GM23248 (cell line): ENCODE measurements around the gene KIF2C. TPM values are rescaled to one million over a fixed set of nuclear protein-coding genes. Genes with fewer than 3 reads are reported as not detected.
"Not testable (repeated sequence)": the region's sequence is repeated elsewhere in the genome, so short reads cannot be mapped to it uniquely, and the experiment has no call there.

Source experiments
- DNase-seq: peaks from one replicate; pipeline ENCODE4 v3.0.0-alpha.2; 2015
- H2AFZ ChIP-seq: fragments of 200-600 bp; sonication (generic); 2 replicates; pipeline ENCODE4 v1.6.1; 2016; ENCODE audit warnings: antibody characterized with exemption
- H3F3A ChIP-seq: fragments of 200-600 bp; sonication (generic); 2 replicates; pipeline ENCODE4 v1.6.1; 2016; ENCODE audit warnings: mild to moderate bottlenecking, antibody characterized with exemption, mixed run types; ENCODE audit not compliant: insufficient read depth
- H3K27ac ChIP-seq: fragments of 200-600 bp; sonication (generic); 2 replicates; pipeline ENCODE4 v1.5.1; 2016; ENCODE audit warnings: mild to moderate bottlenecking
- H3K27me3 ChIP-seq: fragments of 200-600 bp; sonication (generic); replicated peaks from 2 replicates; pipeline ENCODE4 v1.6.1; 2016; ENCODE audit warnings: mild to moderate bottlenecking; ENCODE audit not compliant: insufficient read depth
- H3K36me3 ChIP-seq: fragments of 200-600 bp; sonication (generic); 2 replicates; pipeline ENCODE4 v1.6.1; 2016; ENCODE audit warnings: low read depth, mild to moderate bottlenecking
- H3K4me1 ChIP-seq: fragments of 200-600 bp; sonication (generic); 2 replicates; pipeline ENCODE4 v1.6.1; 2016; ENCODE audit warnings: mild to moderate bottlenecking; ENCODE audit not compliant: insufficient read depth
- H3K4me2 ChIP-seq: fragments of 200-600 bp; sonication (generic); one replicate; pipeline ENCODE4 v1.6.1; 2016; ENCODE audit warnings: mild to moderate bottlenecking; ENCODE audit not compliant: unreplicated experiment
- H3K4me3 ChIP-seq: fragments of 200-600 bp; sonication (generic); 2 replicates; pipeline ENCODE4 v1.5.1; 2016; ENCODE audit warnings: mild to moderate bottlenecking
- H3K79me2 ChIP-seq: fragments of 200-600 bp; sonication (generic); 2 replicates; pipeline ENCODE4 v1.6.1; 2016; ENCODE audit warnings: mild to moderate bottlenecking; ENCODE audit not compliant: insufficient read depth
- H3K9ac ChIP-seq: fragments of 200-600 bp; sonication (generic); 2 replicates; pipeline ENCODE4 v1.6.1; 2016; ENCODE audit warnings: mild to moderate bottlenecking
- H3K9me2 ChIP-seq: fragments of 200-600 bp; sonication (generic); 2 replicates; pipeline ENCODE4 v1.6.1; 2016; ENCODE audit warnings: mixed run types, mild to moderate bottlenecking, moderate library complexity; ENCODE audit not compliant: insufficient read depth
- H3K9me3 ChIP-seq: fragments of 200-600 bp; sonication (generic); one replicate; pipeline ENCODE4 v1.6.1; 2017; ENCODE audit warnings: low read depth
- H4K20me1 ChIP-seq: fragments of 200-600 bp; sonication (generic); 2 replicates; pipeline ENCODE4 v1.6.0; 2016; ENCODE audit not compliant: insufficient read depth
- EZH2 ChIP-seq: fragments of 200-600 bp; sonication (generic); IDR thresholded peaks from 2 replicates; pipeline ENCODE4 v1.6.1; 2018; ENCODE audit warnings: antibody characterized with exemption, mild to moderate bottlenecking; ENCODE audit not compliant: insufficient read depth, poor library complexity, severe bottlenecking
- EZH2phosphoT487 ChIP-seq: fragments of 200-600 bp; sonication (generic); IDR thresholded peaks from 2 replicates; pipeline ENCODE4 v1.6.1; 2018; ENCODE audit warnings: antibody characterized with exemption, moderate library complexity, mild to moderate bottlenecking, low read depth; ENCODE audit not compliant: insufficient read depth
- WGBS, 2 experiments: methylation state at CpG; one replicate each; pipeline ENCODE4 v1.1.6; 2015 to 2017; ENCODE audit warnings: low lambda C conversion rate in 2 of 2, low coverage in 1 of 2; ENCODE audit errors: missing lambda C conversion rate in 2 of 2; 5-methylcytosine and 5-hydroxymethylcytosine counted together
- in situ Hi-C: fragments of 300-500 bp; cut with MboI; formaldehyde crosslinking; loops from 2 replicates; pipeline ENCODE4 v1.15.0; 2020
- polyA plus RNA-seq: library from polyadenylated mRNA; unstranded; fragments of >200 nt; fragmentation: Nextera tagmentation; extraction: Ambion mirVana; gene quantifications from 2 replicates; pipeline ENCODE4 v1.2.1, GENCODE V29; 2016
- total RNA-seq: library from RNA; depleted of rRNA; stranded (reverse); fragments of >200 nt; shearing (Covaris generic); gene quantifications from 2 replicates; pipeline ENCODE4 v1.2.3, GENCODE V29; 2014

Gene KIF2C
- total and polyA plus RNA-seq, 2 experiments from 2014 or later = 16.4 to 16.9 TPM

DNA sequence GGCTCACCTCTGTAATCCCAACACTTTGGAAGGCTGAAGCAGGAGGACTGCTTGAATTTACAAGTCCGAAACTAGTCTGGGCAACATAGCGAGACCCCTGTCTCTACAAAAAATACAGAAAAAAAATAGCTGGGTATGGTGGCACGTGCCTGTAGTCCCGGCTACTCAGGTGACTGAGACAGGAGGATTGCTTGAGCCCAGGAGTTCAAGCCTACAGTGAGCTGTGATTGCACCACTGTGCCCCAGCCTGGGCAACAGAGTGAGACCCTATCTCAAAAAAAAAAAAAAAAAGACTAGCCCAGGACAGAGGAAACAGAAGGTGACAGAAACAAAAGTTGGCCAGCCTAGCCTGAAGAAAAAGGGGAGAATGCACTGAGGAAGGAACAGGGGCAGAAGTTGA lies 44.0 kb upstream of the KIF2C start:
- Histone ChIP-seq H3K4me2 (no peak overlapping the region), H3K4me1 (no peaks in the 10 kb centered on the region), H3K9me2 (no peaks in the 10 kb centered on the region), H3K4me3 (no peak overlapping the region), H3K79me2 (no peaks in the 10 kb centered on the region), H2AFZ (no peak overlapping the region), H3K9ac (no peak overlapping the region), H3K9me3 (no peaks in the 10 kb centered on the region), H3K36me3 (no peaks in the 10 kb centered on the region), H3K27me3 (no peaks in the 10 kb centered on the region), H3K27ac (no peak overlapping the region), H3F3A (no peaks in the 10 kb centered on the region), H4K20me1 (no peaks in the 10 kb centered on the region)
- TF ChIP-seq EZH2 (no peak), EZH2phosphoT487 (no peak)
- no peak for DNase-seq
- 84 to 88% methylated on average over 4 of the region's 4 CpGs for WGBS, 2 experiments
- in situ Hi-C loops = no loop called here

DNA sequence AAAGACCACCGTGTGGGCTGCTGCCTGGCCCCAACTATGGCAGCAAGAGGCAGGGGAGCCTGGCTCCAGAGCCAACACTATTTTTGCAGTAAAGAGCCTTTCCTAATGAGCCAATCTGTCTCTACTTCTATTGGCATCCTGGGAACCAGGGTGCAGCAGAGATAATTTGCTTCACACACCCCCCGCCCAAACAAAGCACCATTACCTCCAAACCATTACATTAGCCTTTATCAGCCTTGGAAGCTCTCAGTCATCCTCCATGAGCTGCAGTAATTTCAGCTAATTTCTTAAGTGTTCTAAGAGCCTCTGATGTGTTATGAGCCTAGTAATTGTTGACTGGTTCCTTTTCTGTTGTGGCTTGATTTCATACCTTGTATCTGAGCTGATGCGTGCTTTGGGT lies 43.5 kb upstream of the KIF2C start:
- Histone ChIP-seq H3K79me2 (no peaks in the 10 kb centered on the region), H3K4me1 (no peaks in the 10 kb centered on the region), H3F3A (no peaks in the 10 kb centered on the region), H3K27ac (no peak overlapping the region), H2AFZ (no peak overlapping the region), H3K36me3 (no peaks in the 10 kb centered on the region), H3K4me2 (no peak overlapping the region), H3K4me3 (no peak overlapping the region), H3K9me3 (no peaks in the 10 kb centered on the region), H4K20me1 (no peaks in the 10 kb centered on the region), H3K9ac (no peak overlapping the region), H3K27me3 (no peaks in the 10 kb centered on the region), H3K9me2 (no peaks in the 10 kb centered on the region)
- 73 to 78% methylated on average over 3 of the region's 3 CpGs for WGBS, 2 experiments
- no peak for TF ChIP-seq EZH2phosphoT487
- TF ChIP-seq EZH2 = no peak
- in situ Hi-C loops = no loop called here
- no peak for DNase-seq

DNA sequence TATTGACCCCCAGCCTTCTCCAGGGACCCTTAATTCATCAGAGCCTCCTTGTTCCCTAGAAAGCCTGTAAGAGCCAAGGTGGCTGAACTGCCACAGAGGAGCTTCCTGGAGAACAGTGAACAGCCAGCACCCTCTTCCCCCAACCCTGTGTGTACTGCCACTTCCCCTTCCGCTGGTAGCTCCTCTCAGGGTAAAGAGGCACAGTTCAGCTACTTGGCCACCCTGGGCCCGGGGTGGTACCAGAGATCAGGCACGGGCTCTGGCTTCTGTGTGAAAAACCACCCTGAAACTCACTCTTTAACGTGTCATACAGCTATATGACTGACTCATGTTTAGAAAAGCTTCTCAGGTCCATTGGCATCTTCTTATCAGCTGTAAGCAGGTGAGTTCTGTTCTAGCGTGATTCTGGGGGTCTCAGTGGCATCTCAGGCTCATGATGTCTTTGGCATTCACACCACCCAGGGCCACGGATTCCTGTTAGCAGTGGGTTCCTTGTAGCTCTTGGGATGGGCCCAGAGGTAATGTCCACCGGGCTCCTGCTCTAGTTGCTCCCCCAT lies 42.8 kb upstream of the KIF2C start:
- no peaks in the 10 kb centered on the region for H3K27me3 ChIP-seq
- H3F3A ChIP-seq = no peaks in the 10 kb centered on the region
- H3K9me3 ChIP-seq = no peaks in the 10 kb centered on the region
- no peaks in the 10 kb centered on the region for H3K79me2 ChIP-seq
- H3K9ac ChIP-seq = no peak overlapping the region
- no peaks in the 10 kb centered on the region for H3K36me3 ChIP-seq
- in situ Hi-C loops = no loop called here
- H3K4me3 ChIP-seq = no peak overlapping the region
- H3K27ac ChIP-seq = no peak overlapping the region
- H3K4me2 ChIP-seq = no peak overlapping the region
- H4K20me1 ChIP-seq = no peaks in the 10 kb centered on the region
- DNase-seq = no peak
- 66 to 70% methylated on average over 7 of the region's 7 CpGs for WGBS, 2 experiments
- no peaks in the 10 kb centered on the region for H3K4me1 ChIP-seq
- no peak for TF ChIP-seq EZH2phosphoT487
- TF ChIP-seq EZH2 = no peak
- no peaks in the 10 kb centered on the region for H3K9me2 ChIP-seq
- no peak overlapping the region for H2AFZ ChIP-seq

DNA sequence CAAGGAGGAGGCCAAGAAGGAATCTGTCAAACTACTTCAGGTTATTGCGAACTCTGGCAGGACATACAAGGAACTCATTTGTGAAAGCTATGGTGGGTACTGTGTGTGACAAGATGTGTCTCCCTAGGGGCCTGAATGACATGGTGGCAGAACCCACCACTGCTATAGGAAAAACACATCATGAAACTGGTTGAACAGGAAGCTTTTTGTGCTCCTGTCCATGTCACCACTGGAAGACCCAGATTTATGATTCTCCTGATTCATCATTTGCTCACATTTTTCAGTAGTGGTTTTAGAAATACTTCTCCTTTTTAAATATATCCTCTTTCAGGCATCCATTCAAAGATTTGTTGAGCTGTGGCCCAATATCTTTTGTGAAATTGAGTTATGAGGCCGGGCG lies 41.5 kb upstream of the KIF2C start:
- TF ChIP-seq EZH2phosphoT487 = no peak
- TF ChIP-seq EZH2 = no peak
- no peaks in the 10 kb centered on the region for H3K9me3 ChIP-seq
- H3K79me2 ChIP-seq = no peaks in the 10 kb centered on the region
- no peak overlapping the region for H3K4me2 ChIP-seq
- no peaks in the 10 kb centered on the region for H4K20me1 ChIP-seq
- in situ Hi-C loops = no loop called here
- H3K9me2 ChIP-seq = no peaks in the 10 kb centered on the region
- no peak overlapping the region for H3K4me3 ChIP-seq
- DNase-seq = no peak
- H2AFZ ChIP-seq = no peak overlapping the region
- no peaks in the 10 kb centered on the region for H3K27me3 ChIP-seq
- no peak overlapping the region for H3K27ac ChIP-seq
- H3F3A ChIP-seq = no peaks in the 10 kb centered on the region
- no peaks in the 10 kb centered on the region for H3K4me1 ChIP-seq
- no peak overlapping the region for H3K9ac ChIP-seq
- no peaks in the 10 kb centered on the region for H3K36me3 ChIP-seq
- WGBS, 2 experiments = 95 to 97% methylated on average over 3 of the region's 3 CpGs

DNA sequence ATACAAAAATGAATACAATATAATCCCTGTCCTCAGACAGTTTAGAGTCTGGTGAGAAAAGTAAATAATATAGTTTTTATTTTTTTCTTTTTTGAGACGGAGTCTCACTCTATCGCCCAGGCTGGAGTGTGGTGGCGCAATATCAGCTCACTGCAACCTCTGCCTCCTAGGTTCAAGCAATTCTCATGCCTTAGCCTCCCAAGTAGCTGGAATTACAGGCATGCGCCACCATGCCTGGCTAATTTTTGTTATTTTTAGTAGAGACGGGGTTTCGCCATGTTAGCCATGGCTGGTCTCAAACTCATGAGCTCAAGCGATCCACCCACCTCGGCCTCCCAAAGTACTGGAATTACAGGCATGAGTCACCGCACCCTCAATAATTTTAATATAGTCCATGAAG lies 40.3 kb upstream of the KIF2C start:
- in situ Hi-C loops, H3K27ac ChIP-seq, H3K36me3 ChIP-seq, H3F3A ChIP-seq, H3K4me2 ChIP-seq, DNase-seq, H3K4me1 ChIP-seq, H3K9ac ChIP-seq, H4K20me1 ChIP-seq, H3K27me3 ChIP-seq, H3K4me3 ChIP-seq, H2AFZ ChIP-seq, H3K79me2 ChIP-seq, H3K9me2 ChIP-seq, H3K9me3 ChIP-seq: not testable (repeated sequence)
- 89 to 92% methylated on average over 9 of the region's 9 CpGs for WGBS, 2 experiments
